Measurements from ENCODE around the gene MSI2.

Gene MSI2

GRCh38 chr17:57247261-57247660 lies 9.1 kb upstream of the MSI2 start:
- DNase-seq (ENCODE audit: low read depth): no peak

- DNase-seq (ENCODE audit: low read depth): no peak
Observed at GRCh38 chr17:57247913-57248312, 8.4 kb upstream of the MSI2 start.

GRCh38 chr17:57249520-57249919 lies 6.8 kb upstream of the MSI2 start:
- DNase-seq (ENCODE audit: low read depth): no peak

- no peak for DNase-seq (ENCODE audit: low read depth)
Observed at GRCh38 chr17:57251211-57251787, 5.0 kb upstream of the MSI2 start.

- DNase-seq (ENCODE audit: low read depth): no peak
Observed at GRCh38 chr17:57253362-57254065, 2.8 kb upstream of the MSI2 start.

- no peak for DNase-seq (ENCODE audit: low read depth)
Observed at GRCh38 chr17:57255182-57255775, 1.0 kb upstream of the MSI2 start.

- DNase-seq (ENCODE audit: low read depth): no peak
Observed at GRCh38 chr17:57256708-57257112, 387 bp downstream of the MSI2 start.

GRCh38 chr17:57257195-57257894 lies 1.0 kb downstream of the MSI2 start:
- no peak for DNase-seq (ENCODE audit: low read depth)

GRCh38 chr17:57257895-57258851 lies 1.9 kb downstream of the MSI2 start:
- DNase-seq (ENCODE audit: low read depth): no peak

GRCh38 chr17:57259306-57259705 lies 3.0 kb downstream of the MSI2 start:
- no peak for DNase-seq (ENCODE audit: low read depth)

- no peak for DNase-seq (ENCODE audit: low read depth)
Observed at GRCh38 chr17:57259817-57260216, 3.5 kb downstream of the MSI2 start.

- DNase-seq (ENCODE audit: low read depth): no peak
Observed at GRCh38 chr17:57260325-57261083, 4.2 kb downstream of the MSI2 start.

GRCh38 chr17:57261084-57261461 lies 4.8 kb downstream of the MSI2 start:
- DNase-seq (ENCODE audit: low read depth): no peak

GRCh38 chr17:57262557-57262956 lies 6.2 kb downstream of the MSI2 start:
- DNase-seq (ENCODE audit: low read depth): no peak

- no peak for DNase-seq (ENCODE audit: low read depth)
Observed at GRCh38 chr17:57264250-57264649, 7.9 kb downstream of the MSI2 start.

GRCh38 chr17:57264776-57265175 lies 8.5 kb downstream of the MSI2 start:
- DNase-seq (ENCODE audit: low read depth): no peak

GRCh38 chr17:57266902-57267311 lies 10.6 kb downstream of the MSI2 start:
- no peak for DNase-seq (ENCODE audit: low read depth)

GRCh38 chr17:57268181-57268580 lies 11.9 kb downstream of the MSI2 start:
- no peak for DNase-seq (ENCODE audit: low read depth)

GRCh38 chr17:57269052-57269451 lies 12.7 kb downstream of the MSI2 start:
- no peak for DNase-seq (ENCODE audit: low read depth)

GRCh38 chr17:57269598-57270255 lies 13.4 kb downstream of the MSI2 start:
- DNase-seq (ENCODE audit: low read depth): no peak
